Measurements from ENCODE around the gene LLGL2.

DNA sequence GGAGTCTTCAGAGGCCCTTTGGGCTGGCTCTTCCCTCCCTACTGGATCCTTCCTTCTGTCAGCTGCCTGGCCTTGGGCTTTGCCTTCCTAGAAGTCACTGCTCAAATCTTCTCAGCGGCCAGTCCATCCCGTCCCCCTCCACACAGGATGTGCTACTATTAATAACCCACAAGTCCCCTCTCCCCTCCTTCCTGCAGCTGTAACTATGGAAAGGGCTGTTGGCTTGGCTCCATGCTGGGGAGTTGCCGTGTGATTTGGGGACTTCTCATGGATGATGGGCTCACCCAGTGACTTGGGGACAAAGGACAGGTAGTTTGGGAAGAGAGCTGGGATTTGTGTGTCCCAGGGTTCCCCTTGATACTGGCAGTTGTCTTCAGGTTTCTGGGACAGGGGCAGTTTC is 49.6 kb upstream of the LLGL2 start:
- TF ChIP-seq, protein P1, sequence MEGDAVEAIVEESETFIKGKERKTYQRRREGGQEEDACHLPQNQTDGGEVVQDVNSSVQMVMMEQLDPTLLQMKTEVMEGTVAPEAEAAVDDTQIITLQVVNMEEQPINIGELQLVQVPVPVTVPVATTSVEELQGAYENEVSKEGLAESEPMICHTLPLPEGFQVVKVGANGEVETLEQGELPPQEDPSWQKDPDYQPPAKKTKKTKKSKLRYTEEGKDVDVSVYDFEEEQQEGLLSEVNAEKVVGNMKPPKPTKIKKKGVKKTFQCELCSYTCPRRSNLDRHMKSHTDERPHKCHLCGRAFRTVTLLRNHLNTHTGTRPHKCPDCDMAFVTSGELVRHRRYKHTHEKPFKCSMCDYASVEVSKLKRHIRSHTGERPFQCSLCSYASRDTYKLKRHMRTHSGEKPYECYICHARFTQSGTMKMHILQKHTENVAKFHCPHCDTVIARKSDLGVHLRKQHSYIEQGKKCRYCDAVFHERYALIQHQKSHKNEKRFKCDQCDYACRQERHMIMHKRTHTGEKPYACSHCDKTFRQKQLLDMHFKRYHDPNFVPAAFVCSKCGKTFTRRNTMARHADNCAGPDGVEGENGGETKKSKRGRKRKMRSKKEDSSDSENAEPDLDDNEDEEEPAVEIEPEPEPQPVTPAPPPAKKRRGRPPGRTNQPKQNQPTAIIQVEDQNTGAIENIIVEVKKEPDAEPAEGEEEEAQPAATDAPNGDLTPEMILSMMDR (IDR thresholded peaks at IDR 0.05; ENCODE audit: low read depth, low read length): no peak
- TF ChIP-seq POLR2A (IDR thresholded peaks at IDR 0.05; ENCODE audit: extremely low read depth, insufficient read length): no peak

Data from NB4 (cell line).